NB4 (cell line): ENCODE results near the gene DNAAF1.

Source experiments
- POLR2A ChIP-seq: IDR thresholded peaks from 2 replicates; pipeline ENCODE4 v1.6.1; 2011; ENCODE audit warnings: mild to moderate bottlenecking; ENCODE audit not compliant: insufficient read length; ENCODE audit errors: extremely low read depth
- TF ChIP-seq, protein P1 (sequence below): IDR thresholded peaks from one replicate; pipeline ENCODE4 v1.5.1; 2012; ENCODE audit warnings: low read depth, low read length
- TF ChIP-seq, protein P2 (sequence below): IDR thresholded peaks from 2 replicates; pipeline ENCODE4 v1.6.1; 2011; ENCODE audit warnings: low read depth, low read length

GRCh38 chr16:84115919-84116719 is 29.0 kb upstream of the DNAAF1 start:
- TF ChIP-seq, protein P1, sequence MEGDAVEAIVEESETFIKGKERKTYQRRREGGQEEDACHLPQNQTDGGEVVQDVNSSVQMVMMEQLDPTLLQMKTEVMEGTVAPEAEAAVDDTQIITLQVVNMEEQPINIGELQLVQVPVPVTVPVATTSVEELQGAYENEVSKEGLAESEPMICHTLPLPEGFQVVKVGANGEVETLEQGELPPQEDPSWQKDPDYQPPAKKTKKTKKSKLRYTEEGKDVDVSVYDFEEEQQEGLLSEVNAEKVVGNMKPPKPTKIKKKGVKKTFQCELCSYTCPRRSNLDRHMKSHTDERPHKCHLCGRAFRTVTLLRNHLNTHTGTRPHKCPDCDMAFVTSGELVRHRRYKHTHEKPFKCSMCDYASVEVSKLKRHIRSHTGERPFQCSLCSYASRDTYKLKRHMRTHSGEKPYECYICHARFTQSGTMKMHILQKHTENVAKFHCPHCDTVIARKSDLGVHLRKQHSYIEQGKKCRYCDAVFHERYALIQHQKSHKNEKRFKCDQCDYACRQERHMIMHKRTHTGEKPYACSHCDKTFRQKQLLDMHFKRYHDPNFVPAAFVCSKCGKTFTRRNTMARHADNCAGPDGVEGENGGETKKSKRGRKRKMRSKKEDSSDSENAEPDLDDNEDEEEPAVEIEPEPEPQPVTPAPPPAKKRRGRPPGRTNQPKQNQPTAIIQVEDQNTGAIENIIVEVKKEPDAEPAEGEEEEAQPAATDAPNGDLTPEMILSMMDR: no peak
- TF ChIP-seq POLR2A: no peak
- TF ChIP-seq, protein P2, sequence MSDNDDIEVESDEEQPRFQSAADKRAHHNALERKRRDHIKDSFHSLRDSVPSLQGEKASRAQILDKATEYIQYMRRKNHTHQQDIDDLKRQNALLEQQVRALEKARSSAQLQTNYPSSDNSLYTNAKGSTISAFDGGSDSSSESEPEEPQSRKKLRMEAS: no peak
